ENCODE data around the gene C1orf21.

C1orf21 gene

DNA sequence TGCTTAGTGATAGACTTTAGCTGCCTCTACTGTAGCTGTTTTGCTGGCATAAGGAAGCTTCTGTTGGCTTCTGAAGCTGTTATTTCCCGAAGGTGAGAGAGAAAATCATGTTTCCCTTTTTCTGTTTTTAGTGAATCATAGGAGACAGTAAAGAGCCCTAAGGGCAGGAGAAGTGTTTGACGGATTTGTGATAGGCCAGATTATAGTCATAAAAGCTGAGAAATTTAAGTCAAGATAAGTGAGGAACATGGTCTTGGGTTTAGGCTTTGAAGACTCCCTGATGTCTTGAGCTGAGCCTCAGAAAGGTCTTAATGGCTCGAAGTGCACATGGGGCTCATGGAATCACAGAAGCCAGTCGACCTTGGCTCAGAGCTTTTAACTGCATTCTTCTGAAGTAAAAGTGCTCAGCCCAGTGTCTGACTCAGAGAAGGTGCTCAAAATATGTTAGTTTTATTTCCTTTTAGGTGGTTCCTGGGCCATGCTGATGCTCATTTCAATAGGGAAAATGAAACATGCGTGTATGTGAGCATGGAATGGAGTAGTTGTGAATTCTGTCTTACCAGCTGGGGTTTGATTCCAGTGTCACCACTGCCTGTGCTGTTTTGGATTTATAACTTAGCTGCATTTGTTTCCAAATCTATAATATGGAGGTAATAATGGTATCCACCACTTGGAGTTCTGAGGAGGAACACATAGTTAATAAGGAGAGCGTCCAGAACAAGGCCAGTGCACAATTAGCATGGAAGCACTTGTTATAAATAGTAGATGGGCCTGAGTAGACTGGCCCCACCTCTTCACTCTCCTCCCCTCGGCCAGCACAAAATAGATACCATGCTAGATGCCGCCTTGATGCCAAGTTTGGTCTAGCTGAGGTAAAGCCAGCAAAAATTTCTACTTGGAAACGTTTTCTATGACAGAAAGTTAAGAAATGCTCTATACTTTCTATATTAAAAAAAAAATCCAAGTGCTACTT is 99.2 kb downstream of the C1orf21 start:
- no peak for DNase-seq (ENCODE audit: low read depth, low spot score)

DNA sequence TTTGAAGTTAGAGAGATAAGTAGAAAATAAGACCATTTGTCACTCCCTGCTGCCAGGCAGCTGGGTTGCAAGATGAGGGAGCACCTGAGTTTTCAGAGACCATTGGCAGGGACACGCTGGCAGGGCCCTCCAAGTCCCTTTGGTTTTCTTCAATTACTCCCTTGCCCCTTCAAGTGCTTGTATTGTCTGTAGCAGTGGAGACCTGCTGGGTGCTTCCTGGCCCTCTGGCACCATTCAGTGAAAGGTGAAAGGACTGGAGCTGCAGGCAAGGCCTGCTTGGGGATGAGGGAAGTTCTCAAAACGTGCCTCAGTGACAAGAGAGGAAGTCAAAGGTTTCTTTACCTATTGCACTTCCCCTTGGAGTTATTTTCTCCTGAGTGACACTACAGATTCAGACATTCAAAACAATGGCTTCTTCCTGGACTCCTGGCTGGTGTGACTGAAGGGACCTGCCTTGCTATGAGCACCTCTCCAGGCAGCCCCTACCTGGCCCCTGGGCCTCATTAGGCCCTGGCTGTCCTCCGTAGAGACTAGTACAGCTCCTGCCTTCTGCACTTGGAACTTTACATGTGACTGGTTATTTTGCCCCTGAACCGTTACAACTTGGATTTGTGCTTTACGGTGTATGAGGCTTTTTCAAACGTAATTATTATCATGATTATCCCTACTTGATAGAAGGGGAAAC is 100.1 kb downstream of the C1orf21 start:
- no peak for DNase-seq (ENCODE audit: low read depth, low spot score)

DNA sequence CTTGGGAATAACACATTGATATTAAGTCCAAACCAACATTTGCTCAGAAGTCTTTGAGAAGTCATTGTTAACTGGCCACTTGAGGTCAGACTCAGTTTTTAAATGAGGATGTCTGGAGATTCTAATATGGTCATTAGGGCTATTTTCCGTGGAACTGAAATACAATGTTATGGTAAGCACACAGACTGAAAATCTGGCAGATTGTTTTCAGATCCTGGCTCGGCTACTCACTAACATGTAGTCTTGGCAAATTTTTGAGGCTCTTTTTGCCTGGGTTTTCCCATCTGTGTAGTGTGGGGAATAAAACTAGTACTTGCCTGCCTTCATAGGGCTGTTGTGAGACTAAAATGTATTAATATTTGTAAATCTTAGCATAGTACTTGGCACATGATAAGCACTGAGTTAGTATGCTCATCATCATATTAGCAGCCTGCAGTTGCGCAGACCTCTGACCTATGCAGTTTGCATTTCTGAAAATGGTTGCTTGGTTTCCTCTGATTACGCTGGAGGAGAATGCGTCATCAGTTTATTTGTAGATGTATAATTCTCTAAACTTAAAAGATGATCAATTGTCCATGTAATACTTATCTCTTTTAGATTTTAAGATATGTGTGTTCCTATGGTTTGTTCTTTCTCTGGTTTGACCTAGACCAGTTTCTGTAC is 100.8 kb downstream of the C1orf21 start:
- DNase-seq (ENCODE audit: low read depth, low spot score): no peak

DNA sequence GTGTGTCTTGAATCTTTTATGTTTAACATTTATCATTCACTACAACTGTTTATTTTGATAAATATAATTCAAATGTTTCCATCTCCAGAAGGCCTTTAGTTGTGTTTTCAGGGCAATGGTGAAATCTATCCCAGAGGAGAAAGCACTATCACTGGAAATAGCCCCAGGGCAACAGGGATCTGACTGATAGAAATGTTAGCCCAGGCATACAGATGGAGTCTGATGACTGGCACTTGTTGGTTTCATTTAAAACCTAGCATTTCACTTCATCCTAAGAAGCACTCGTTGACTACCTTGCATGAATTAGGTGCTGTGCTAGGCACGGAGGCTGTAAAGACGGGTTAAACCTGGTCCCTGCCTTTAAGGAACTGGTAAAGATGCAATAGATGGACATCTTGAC is 103.1 kb downstream of the C1orf21 start:
- DNase-seq (ENCODE audit: low read depth, low spot score): no peak

DNA sequence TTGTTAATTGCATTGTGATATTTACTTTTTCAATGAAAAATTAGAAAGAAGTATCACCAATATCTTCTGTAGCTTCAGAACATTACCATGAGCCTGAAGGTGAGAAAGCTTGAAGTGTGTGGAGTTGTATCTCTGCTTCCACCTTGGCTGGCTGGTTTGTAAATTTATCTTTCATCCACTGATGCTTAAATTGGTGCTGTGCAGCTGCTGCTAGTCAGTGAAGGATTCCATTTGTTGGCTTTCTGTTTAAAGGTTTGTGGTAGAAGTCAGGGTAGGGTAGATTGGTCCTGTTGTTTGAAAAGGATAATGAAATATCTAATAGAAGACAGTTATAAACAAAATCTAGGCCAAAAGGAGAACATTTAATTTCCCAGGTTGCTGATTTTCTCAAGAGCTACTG is 105.7 kb downstream of the C1orf21 start:
- no peak for DNase-seq (ENCODE audit: low read depth, low spot score)

DNA sequence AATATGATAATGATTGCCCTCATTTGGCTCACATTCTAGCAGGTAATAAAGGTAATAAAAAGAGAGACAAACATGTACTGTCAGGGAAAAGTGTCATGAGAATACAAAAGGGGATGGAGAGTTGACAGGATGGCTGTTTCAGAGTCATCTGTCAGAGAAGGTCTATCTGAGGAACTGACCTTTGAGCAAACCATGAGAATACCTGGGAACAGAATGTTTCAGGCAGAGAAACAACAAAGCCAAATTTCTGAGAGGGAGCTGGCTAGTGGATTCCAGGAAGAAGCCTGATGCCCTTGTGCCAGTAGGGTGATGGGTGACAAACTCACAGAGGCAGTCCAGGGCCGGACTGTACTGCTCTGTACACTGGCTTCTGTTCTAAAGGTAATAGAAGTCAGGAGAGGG is 107.2 kb downstream of the C1orf21 start:
- no peak for DNase-seq (ENCODE audit: low read depth, low spot score)

DNA sequence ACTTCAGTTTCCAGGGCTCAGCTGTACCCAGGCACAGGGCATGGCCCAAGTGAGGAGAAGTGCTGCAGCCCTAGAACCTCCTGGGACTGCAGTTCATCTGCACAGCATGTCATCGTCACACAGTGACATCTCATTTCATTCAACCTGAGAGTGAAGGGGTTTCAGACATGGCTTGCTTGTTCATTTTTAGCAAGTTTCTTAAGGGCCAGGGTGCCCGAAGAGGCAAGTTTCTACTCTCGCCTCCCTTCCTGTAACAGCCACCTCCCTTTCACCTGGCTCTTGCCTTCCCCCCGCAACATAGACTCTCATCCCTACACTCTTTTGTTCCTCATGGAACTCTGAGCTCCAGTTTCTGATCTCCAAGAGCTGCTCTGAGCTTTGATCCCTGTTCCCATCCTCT is 108.1 kb downstream of the C1orf21 start:
- DNase-seq (ENCODE audit: low read depth, low spot score): no peak

DNA sequence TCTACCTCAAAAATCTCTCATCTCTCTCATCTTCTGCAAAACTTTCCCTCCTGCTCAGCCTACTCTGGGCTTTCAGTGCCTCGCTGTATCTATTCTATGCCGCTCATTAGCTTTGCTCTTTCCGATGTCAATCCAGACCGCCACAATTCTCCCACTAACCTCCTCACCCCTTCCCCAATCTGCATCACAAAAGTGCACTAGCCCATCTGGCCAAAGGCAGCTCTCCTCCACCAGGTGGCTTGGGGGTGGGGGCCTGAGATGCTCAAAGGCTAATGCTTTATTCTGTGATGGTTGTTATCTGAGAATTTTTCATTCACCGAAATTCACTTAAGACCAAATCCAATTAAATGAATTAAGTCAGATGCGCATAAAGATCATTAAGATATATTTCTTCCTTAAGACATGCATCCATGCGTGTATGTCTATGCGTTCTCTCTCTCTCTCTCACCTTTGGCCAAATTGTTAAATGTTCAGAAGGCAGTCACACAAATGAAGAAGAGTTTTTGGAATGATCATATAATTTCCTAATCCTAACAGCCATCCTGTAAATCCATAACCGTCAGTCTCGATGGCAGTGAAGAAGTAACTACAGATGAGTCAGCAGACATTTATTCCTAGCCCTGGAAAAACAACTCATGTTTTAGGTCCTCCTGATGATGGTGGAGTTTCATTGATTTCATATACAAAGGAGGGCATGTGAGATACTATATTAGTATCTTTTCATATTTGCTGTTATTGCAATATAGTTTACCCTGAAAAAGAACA is 111.3 kb downstream of the C1orf21 start:
- DNase-seq (ENCODE audit: low read depth, low spot score): no peak

DNA sequence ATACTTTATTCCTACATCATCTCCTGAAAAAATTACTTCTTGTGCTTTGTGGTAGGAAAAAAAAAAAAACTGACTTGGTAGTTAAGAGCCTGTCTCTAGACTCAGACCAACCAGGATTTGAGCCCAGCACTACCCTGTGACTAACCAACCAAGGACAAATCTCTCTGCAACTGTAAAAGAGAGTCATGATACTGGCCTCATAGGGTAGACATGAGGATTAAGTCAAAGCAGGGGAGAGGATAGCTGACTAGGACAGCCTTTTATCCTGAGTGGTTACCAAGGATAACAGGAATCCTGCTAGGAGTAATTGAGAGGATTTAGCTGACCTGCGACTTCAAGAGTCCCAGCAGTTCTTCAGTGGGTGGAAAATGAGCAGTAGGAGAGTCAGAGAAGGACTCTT is 112.8 kb downstream of the C1orf21 start:
- no peak for DNase-seq (ENCODE audit: low read depth, low spot score)

DNA sequence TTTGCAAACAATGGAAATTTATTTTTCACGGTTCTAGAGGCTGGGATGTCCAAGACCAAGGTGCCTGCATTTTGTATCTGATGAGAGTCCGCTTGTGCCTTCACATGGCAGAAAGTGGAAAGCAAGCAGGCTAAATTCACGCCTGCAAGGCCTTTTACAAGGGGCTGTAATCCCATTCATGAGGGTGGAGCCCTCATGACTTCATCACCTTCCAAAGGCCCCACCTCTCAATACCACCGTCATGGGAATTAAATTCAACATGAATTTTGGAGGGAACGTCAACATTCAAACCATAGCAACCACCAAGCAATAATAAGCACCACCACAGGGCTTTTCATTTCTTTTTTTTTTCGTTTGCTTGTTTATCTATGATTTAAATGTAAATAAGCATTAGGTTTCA is 115.3 kb downstream of the C1orf21 start:
- DNase-seq (ENCODE audit: low read depth, low spot score): no peak

DNA sequence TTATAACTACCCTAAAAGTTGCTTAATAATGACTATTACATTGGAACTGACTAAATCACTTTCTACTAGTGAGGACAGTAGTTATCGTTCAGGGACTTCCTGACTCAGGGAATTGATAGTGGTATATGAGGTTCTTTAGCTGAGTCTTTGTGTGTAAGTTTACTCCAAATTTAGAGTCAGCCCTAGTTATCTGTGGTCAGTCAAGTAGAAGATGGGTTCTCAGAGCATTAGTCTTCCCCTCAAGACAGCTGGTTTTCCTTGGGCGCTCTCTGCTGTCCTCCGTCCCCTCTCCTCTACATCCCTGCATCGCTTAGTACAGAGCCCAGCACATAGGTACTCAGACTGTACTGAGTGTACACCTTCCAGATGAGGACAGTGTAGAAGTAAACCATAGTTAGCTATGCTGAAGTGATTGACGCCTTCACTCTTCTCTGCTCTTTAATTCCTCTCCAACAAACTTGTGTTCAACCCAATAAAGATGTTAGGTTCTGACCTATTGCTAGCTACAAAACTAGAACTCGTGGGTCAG is 116.5 kb downstream of the C1orf21 start:
- no peak for DNase-seq (ENCODE audit: low read depth, low spot score)

DNA sequence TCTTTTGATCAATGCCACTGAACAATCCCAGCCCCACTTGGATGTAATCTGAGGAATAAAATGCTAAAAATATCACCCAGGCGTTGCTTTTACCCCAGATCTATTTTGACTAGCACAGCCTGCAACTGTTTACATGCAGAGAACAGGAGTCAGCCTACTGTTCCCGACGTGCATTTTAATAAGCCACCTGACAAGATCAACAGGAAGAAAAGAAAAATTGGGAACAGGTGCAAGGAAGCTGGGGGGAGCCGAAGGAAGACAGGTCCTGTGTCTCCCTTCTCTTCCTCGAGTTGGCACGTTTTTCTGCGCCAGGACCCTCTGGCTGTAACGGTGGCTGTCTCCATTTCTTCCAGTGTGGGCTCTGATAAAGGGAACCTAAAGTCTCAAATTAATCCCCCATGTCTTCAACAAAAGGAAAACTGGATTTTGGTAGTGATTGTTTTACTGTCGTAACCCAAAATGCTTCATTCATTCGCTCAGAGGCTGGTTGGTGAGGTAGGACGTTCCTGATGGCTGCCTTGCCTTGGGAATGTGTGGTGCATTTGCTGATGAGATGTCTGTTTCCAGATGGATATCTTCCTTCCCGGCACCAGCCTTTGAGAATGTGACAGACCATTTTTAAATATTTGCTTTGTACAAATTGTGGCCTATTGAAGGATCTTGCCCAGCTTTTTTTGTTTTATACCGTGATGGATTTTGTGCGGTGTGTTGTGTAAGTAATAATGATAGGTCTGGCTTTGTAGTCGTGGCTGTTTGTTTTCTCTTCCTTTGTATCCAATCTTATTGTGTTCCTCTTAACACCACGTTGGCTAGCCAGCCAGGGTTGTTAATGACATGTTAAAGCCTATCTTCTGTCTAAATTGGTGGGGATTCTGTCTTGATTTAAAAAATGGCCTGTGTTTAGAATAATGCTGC is 117.5 kb downstream of the C1orf21 start:
- DNase-seq (ENCODE audit: low read depth, low spot score): no peak

DNA sequence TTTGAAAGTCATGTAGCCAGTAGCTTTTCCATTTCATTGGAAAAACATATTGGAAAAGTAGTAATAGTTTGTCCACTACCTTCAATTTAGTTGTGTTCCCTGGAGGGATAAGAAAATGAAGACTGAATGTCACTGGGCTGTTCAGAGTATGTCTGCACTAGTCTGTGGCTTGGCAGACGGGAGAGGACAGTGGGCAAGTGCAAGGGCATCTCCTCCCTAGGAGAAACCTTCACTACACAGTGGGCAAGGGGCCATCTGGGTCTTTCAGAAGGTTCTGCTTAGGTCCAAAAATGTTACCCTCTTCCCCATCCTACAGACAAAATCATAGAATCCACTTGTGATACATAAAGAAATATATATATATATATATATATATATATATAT is 118.1 kb downstream of the C1orf21 start:
- DNase-seq (ENCODE audit: low read depth, low spot score): no peak

DNA sequence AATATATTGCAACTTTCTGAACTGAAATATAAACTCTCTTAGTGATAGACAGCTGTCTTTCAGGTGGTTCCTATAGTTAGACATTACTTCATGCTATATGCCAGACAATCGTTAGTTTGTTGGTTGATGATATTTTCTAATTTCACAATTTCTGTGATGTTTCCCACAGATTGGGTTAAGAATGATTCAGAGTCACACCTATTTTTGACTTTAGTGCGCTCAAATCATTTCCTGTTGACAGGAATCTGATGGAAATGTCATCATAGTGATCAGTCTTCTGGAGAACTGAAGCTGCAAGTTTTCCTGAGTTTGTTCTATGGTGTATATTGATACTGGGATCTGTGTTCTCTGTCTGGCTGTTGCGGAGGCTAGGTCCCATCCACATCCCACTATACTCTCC is 119.7 kb downstream of the C1orf21 start:
- DNase-seq (ENCODE audit: low read depth, low spot score): no peak

DNA sequence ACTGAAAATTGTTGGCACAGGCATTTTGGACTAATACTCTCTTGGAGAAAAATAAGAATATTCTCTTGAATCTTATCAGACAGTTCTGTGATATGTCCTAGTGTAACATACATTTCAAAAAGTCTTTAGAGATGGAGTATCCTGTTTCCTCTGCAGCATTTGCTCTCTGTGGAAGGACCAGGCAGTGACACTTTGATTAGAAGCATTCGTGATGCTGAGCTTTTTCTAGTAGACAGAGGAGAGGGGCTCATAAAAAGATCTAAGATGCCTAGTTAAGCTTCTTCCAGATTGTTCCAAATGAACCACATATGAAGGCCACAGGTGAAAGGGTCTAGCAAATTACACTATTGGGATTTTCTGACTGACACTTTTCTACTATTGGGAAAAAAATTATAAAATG is 120.3 kb downstream of the C1orf21 start:
- DNase-seq (ENCODE audit: low read depth, low spot score): no peak

DNA sequence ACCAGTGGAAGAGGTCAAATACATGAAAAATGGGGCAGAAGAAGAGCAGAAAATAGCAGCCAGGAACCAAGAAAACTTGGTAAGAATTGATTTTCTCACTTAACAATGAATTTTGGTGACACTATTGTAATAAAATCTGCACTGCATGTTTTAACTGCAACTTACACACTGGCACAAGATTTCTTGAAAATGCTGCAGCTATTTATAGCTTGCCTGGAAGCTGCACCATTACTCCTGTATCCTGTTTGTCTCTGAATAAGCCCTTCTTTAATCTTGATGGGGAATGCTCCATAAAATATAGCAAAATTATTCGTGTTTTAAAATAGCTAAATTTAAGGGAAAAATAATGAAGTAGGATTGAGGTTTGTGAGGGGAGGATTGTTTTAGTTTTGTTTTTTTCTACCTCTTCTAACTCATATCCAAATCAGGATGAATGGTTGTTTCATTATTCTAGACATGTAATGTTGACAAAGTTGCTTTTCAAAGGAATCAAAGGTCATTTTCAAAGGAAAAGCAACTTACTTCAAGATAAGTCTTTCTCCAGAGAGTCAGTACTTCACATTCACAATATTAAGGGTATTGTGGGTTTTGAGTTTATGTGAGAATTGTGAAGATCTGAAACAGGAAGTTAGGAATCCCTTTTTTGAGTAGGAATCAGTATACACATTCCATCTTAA is 120.9 kb downstream of the C1orf21 start:
- DNase-seq (ENCODE audit: low read depth, low spot score): no peak

DNA sequence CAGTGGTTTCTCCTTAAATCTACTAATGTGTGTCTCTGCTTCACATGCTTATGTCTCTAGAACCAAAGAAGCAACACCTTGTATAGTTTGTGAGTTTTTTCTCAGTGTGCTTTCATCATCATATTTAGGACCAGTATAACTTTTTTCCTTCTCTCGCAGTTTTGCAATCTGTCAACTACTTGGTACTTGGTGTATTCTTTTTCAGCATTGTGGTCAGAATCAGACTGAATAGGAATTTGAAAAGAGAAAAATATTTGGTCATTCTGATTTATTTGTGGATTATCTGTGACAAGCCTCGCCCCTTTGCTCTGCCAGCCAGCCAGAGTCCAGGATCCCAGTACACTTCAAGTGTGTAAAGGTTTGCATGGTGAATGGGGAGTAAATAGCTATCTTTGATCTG is 122.3 kb downstream of the C1orf21 start:
- no peak for DNase-seq (ENCODE audit: low read depth, low spot score)

DNA sequence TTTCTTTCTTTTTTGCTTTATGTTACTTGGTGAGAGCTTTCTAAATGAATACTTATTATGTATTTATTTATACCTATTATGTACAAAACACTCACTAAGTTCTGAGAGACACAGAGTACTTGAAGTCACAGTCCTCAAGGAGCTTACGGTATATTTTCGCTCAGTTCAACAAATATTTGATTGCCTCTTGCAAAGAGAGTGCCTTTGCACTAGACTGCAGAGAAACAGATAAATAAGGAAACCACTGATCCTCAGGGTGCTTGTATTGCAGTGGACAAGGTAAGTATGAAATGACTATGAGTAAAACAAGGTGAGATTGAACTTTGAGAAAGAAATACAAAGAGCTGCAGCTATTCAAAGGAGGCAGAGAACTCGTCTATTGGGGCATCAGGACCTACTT is 123.3 kb downstream of the C1orf21 start:
- DNase-seq (ENCODE audit: low read depth, low spot score): no peak

DNA sequence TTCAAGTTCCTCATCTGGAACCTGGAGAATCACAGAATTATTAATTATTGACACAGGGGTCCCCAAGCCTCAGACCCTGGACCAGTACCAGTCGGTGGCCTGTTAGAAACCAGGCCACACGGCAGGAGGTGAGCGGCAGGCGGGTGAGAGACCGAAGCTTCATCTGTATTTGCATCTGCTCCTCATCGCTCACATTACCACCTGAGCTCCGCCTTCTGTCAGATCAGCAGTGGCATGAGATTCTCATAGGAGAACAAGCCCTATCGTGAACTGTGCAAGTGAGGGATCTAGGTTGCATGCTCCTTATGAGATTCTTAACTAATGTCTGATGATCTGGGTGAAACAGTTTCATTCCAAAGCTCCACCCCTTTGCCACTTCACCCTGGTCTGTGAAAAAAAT is 125.9 kb downstream of the C1orf21 start:
- DNase-seq (ENCODE audit: low read depth, low spot score): no peak

DNA sequence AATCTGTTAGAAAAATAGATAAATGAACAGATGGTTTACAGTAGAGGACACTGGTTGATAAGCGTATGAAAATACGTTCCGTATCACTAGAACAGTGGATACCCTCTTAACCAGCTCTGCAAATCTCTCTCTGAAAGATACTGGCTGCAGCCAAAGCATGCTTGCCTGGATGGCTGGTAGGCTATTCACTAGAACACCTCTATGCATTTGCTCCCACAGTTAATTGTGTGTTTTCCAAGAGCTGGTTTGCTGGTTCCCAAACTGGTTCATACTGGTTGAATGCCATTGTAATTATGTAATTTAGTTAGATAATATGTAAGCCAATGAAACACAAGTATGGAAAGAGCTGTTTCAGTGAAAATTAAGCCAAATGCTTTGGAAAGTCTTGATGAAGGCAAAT is 126.6 kb downstream of the C1orf21 start:
- DNase-seq (ENCODE audit: low read depth, low spot score): no peak
